Fibroblast of skin of back (primary cell): Measurements from ENCODE around the gene CIC. TPM values are rescaled to one million over a fixed set of nuclear protein-coding genes. Genes with fewer than 3 reads are reported as not detected.
A peak's percentile ranks its signal among the peaks of the same experiment; 100 is the strongest.

Experiments
- DNase-seq: peaks from one replicate; pipeline ENCODE4 v3.0.0-alpha.2; 2013
- polyA plus RNA-seq, 2 experiments: library from polyadenylated mRNA; unstranded; fragments of 120-200 nt; gene quantifications; one replicate each; pipeline ENCODE4 v1.2.1, GENCODE V29; 2013; ENCODE audit not compliant: insufficient read length in 2 of 2

Gene CIC
- 59.7 TPM for polyA plus RNA-seq (2013, experiment 1 of 2; ENCODE audit: insufficient read length)
- 54.1 TPM for polyA plus RNA-seq (2013, experiment 2 of 2; ENCODE audit: insufficient read length)

DNA sequence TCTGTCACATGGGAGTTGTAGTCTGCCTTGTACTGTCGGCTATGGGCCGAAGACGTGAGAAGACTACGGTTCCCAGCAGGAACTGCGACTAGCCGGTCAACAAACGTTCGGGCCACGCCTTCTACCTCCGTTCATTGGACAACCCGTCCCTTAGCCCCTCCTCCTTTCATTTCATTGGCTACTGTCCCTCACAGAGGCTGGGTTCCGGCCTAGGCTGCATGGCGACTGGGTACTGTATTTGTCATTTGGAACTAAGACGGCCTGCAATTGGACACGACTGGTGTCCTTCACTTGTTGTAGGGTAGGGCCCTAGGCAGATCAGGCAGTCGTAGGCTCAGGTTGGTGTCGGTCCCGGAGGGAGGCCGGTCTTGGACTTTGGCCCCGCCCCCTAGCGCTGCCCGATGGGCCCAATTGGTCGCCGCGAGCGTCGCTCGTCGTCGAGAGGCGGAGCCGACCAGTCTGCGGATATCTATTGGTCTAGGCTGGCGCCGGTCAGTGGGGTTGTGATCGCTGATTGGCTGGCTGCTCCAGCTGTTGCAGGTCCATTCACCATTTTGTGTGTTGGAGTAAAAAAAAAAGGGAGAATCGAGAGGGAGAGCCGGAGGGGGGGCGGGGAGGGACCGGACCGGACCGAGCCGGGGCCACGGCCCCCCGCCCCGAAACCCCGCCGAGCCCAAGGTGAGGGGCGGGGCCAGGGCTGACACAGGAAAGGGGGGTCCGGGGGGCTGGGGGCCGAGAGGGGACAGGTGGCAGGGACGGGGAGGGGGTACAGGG lies at the start of gene CIC:
Gene CIC, plus strand, starts transcription at position 549 of the 774 bp plus-strand sequence. CDS start 2,532 bp downstream, outside the sequence.
- DNase-seq: peak; percentile 100

DNA sequence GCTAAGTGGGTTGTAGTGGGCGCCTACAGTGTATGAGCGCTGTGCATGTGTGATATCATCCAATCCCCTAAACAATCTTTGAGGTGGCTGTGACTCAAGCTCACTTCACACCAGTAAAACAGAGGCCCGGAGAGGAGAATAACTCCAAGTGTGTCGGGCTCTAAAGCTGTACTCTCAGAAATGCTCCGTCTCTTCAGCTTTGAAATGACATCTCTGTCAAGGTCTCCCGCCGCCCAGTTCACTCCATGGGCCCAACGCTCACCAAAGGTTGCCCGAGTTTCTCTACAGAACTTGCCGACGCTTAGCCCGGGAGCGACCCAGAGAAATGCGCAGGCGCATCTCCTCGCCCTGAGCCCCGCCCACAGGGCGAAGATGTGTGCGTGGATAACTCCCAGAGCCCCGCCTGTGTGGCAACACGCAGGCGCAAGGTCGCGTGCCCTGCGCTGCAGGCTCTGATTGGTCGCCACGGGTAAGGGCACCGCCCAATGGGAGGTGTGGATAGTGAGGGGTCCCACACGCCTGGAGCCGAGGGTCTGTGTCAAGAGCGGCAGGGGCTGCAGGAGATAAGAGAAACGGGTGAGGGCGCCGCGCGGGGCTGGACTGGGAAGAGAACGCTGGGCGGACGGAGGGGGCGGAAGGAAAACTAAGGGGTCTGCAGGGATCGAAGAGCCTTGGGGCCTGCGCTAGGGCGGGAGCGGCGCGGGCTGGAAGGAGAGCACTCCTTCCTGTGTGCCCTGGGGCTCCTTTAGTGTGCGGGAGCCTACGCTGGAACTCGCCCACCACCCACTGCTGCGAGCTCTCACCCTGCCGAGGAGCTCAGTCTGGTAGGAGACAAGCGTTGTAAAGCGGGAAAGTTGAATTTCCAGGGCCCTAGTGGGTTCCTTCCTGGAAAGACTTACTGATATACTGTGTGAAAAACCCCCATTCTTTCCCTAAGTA lies 49.0 kb upstream of the CIC start, which contains the start of gene ZNF526:
Gene ZNF526, plus strand, starts transcription at position 501 of the 939 bp plus-strand sequence. CDS start 4,092 bp downstream, outside the sequence.
- peak; percentile 97 for DNase-seq

DNA sequence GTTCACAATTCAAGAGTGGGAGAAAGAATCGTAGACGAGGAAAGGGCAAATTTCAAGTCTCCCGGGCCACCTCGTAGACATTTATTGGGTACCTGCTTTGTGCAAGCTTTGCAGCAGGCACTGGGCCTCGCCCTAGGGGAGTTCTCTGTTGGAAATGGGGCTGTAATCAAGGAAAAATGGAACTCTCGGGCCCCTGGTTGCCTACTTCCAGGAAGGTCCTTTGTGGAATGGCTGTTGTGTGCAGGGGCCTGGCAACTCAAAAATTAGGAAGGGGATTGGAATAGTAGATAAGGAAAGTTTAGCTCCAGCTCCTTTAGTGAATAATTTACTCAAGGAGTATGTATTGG lies 48.3 kb upstream of the CIC start:
- DNase-seq: no peak

DNA sequence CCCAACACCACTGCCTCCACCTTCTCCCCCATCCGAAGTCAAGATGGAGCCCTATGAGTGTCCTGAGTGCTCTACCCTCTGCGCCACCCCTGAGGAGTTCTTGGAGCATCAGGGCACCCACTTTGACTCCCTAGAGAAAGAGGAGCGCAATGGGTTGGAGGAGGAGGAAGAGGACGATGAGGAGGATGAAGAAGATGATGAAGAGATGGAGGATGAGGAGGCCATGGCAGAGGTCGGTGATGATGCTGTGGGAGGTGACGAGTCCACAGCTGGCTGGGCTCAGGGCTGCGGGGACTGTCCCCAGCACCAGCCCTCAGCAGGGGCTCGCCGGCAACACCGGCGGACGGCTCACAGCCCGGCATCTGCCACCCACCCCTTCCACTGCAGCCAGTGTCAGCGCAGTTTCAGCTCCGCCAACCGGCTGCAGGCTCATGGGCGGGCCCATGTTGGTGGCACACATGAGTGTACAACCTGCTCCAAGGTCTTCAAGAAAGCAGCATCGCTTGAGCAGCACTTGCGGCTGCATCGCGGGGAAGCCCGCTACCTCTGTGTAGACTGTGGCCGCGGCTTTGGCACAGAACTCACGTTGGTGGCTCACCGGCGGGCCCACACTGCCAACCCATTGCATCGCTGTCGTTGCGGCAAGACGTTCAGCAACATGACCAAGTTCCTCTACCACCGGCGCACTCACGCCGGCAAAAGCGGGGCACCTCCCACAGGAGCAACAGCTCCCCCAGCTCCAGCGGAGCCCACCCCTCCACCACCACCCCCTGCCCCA lies 43.9 kb upstream of the CIC start:
- DNase-seq: no peak

DNA sequence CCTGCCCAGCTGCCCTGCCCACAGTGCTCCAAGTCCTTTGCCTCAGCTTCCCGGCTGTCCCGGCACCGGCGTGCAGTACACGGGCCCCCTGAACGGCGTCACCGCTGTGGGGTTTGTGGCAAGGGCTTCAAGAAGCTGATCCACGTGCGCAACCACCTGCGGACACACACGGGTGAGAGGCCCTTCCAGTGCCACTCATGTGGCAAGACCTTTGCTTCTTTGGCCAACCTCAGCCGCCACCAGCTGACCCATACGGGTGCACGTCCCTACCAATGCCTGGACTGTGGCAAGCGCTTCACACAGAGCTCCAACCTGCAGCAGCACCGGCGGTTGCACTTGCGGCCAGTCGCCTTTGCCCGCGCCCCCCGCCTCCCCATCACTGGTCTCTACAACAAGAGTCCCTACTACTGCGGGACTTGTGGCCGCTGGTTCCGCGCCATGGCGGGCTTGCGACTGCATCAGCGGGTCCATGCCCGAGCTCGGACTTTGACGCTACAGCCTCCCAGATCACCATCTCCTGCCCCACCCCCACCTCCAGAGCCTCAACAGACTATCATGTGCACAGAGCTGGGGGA lies 43.2 kb upstream of the CIC start:
- no peak for DNase-seq

DNA sequence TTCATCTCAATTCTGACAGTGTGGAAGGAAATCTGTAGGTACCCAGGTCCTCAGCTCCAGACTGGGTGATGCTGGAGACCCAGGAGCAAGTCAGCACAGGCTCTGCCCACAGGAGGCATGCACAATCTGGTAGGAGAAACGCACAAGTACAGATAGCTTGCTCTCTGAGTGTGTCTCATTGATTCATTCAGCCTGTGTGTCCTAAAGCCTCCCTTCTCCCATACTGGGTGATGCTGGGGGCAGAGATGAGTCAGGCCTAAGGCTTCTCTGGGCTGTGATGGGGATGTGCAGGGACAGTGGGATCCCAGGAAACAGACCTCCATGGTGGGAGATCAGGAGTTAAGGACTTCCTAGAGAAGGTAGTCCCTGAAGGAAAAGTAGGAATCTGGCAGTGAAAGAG lies 42.2 kb upstream of the CIC start:
- no peak for DNase-seq

DNA sequence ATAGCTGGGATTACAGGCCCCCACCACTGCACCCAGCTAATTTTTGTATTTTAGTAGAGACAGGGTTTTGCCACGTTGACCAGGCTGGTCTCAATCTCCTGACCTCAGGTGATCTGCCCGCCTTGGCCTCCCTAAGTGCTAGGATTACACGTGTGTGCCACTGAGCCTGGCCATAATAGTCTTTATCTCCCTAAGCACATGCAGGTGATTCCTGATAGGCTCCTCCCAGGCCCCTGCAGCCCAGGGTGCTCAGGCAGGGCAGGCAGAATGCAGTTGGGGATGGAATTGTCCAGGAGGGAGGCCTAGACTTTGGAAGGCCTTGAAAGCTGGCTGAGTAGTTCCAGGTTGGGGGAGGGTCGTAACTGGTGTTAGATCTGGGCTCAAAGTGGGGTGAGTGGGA lies 40.4 kb upstream of the CIC start:
- DNase-seq: no peak

DNA sequence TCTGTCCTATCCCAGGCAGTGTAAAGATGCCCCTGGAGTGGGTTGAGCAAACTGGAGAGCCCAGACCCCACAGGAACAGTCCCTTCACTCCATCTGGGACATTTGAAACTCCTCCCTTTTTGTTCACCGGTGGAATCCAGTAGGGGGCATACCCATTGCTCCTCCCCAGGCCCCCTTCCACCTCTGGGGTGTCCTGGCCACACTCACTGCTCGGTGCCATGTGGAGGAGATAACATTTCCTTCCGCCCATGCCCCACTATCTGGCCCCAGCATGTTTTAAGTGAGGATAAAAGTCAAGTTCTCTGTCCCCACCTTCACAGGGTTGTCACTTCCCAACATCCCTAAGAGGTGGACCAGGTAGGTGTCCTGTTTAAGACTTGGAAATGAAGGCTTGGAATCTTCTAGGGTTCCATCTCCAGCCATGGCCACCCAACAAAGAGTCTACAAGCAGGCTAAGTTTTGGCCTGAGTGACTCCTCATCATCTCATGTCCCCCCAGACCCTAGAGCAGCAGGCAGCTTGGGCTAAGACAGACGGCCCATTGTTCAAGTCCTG lies 39.7 kb upstream of the CIC start:
- no peak for DNase-seq

DNA sequence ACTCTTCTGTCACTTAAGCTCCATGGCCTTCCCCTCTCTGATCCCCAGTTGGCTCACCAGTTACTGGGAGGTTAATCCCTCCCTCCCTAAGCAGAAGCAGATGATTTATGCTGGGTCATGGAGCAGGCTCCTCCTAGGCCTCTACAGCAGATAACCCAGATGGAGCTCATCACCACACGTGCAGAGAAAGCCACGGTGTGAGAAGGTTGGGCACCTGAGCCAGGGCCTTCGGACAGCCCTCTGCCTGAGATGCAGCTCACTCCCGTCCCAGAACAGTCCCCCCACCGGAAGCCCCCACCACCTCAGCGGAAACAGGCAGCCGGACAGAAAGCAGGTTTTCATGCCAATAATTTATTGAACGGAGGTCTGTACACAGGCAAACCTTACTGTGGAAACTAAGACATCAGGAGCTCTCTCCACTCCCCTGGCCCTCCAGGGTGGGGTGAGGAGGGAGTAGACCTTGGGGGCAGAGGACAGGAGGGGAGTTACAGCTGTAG lies 39.1 kb upstream of the CIC start:
- no peak for DNase-seq

DNA sequence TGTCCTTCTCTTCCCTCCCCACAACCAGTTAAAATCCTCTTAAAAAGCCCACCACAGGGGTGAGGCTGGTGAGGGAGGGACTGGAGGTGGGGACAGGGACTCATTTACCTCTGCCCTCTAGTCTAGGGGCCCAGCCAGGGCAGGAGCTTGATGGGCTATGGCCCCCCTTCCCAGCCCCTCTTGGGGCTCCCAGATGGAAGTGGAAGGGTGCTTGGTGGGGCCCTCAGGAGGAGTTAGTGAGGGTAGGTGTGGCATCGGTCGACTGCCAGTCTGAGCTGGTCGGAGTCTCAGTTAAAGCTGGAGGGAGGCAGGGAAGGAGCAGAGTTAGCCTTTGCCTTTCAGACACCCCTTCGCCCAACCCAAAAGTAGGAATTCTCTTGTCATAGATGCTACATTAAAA lies 38.5 kb upstream of the CIC start:
- no peak for DNase-seq

DNA sequence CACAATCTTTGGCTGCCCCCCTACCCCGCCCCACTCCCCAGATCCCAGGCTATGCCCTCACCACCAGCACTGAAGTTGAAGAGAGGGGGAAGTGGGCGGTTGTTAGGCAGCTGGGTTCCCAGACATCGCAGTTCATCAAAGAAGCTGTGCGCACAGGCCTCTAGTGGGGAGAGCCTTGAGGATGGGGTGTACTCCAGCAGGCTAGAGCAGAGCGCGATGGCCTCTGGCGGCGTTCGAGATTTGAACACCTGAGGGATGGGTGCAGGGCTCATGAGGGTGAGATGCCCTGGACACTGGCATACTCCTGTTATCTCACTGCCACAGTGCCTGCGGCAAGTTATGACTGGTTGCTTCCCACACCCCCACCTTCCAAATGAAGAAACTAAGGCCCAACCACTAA lies 36.6 kb upstream of the CIC start:
- no peak for DNase-seq

DNA sequence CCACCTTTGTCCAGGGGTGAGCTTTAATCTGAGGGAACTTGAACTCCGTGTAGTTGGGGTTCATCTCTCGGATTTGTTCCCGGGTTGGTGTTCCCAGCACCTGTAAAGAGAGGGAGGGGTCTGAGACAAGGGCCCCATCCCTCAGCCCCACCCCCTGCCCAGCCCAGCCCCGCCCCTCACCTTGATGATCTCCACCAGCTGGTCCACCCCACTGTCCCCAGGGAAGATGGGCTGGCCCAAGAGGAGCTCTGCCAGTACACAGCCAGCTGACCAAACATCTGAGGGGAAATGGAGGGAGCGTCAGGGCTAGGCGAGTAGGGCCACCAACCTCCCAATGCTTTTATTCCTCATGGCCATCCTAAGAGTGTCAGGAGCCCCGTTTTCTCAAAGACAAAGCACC lies 35.9 kb upstream of the CIC start:
- no peak for DNase-seq

DNA sequence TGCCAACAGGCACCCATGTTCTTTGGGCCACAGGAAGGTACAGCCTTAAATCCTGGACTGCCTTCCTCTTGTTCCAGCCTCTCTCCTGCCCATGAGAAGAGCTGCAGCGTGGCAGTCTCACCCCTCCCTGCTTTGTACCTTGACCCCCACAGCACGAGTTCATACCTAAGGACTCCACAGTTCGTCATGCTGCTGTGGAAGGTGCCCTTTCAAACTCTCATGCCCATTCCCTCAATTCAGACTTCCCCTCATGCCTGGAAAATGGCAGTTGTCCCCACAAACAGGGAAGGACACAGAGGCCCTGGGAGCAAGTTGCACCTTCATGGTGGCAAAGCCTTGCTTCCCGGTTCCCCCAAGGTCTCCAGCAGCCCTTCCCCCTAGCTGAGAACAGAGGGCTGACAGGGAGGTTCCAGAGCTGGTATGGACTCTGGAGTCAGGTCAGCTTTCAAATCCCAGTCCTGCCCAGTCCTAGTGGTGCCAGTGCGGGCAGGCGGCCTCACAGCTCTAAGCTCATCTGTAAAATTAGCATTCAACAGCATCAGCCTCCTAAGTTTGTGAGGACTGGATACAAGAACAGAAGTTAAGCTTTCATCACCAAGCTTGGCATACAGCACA lies 35.3 kb upstream of the CIC start:
- no peak for DNase-seq

DNA sequence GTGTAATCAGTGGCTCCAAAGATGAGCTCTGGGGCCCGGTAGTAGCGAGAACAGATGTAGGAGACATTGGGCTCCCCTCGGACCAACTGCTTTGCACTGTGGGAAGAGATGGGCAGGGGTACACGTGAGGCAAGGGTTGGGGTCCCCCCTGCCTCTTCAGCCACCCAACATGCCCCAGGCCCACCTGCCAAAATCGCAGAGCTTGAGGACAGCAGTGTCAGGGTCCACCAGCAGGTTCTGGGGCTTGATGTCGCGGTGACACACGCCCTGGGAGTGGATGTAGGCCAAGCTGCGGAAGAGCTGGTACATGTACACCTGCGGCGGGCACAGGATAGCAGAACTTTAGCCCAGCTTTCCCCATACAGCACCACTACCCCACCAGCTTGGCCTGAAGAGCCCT lies 34.7 kb upstream of the CIC start:
- no peak for DNase-seq

DNA sequence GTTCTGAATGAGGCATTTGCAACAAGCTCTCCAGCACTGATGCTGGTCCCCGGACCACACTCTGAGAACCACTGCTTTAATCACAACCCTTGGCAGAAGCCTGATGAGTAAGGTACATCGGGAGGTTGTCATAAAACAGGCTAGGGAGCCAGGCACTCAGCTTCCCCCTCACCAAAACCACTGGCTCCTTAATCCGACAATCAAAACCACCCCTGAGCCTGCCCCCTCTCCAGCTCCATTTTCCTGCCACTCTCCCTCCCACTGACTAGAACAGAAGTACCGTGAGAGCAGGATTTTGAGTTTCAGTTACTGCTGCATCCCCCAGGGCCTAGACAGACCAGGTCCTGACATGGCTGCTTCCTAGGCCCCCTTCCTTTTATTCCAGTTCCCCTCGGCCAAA lies 33.9 kb upstream of the CIC start:
- no peak for DNase-seq

DNA sequence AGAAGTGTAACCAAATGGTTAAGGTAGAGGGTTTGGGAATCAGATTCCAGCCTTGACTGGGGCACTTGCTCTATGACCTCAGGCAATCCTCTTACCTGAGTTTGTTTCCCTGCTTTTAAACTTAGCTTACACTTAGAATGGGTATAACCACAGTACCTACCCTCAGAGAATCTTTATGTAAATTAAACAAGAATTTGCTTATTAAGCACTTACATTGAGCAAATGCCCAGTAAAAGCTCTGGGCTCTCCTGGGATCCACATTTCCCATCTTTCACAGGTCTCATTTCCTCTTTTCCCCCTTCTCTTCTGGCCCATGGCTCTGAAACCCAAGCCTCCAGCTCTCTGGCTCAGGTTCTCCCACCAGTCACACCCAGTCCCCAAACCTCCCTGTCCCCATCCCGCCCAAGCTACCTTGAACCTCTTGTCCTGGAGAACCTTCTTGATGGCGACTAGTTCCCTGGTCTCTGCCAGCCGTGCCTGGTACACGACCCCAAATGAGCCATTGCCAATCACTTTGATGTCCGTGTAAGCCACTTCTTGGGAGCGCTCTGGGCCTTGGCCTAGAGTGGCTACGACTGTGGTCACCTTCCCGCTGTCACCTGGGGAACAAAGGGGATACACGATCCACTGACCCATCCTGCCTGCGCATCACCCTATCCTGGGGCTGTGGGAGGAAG lies 29.4 kb upstream of the CIC start:
- DNase-seq: no peak

DNA sequence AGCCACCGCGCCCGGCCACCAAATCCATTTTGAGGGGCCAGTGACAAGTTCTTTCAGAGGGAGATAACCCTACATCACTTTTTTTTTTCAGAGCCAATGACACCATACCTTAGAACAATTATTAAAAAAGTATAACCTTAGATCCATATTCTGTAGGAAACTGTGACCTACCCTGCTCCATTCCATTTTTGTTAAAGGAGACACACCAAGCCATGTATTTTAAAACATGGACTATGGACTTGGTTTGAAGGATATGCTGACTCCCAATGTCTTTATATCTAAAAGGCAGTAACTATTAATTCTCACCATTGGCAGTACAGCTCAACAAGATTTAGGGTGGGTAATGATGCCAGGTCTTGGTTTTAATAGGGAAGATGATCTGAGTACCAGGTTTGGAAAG lies 27.8 kb upstream of the CIC start:
- no peak for DNase-seq

DNA sequence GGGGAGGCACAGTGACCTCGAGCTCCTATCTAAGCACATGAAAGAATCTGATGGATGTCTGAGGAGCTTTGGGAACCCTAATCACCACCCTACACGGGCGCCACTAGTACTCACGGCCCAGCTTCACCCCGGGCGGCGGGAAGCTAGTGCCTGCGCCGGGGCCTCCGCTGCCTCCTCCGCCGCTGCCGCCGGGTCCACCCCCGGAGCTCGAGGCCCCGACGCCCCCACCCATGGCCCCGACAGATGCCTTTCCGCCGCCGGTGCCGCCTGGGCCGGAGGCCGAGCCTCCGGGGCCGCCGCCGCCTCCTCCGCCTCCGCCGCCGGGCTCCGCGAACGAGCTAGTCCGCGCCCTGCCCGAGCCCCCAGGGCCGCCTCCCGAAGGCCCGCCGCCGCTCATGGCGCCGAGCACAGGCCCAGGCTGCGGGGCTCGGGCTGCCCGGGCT lies 27.0 kb upstream of the CIC start:
- no peak for DNase-seq

DNA sequence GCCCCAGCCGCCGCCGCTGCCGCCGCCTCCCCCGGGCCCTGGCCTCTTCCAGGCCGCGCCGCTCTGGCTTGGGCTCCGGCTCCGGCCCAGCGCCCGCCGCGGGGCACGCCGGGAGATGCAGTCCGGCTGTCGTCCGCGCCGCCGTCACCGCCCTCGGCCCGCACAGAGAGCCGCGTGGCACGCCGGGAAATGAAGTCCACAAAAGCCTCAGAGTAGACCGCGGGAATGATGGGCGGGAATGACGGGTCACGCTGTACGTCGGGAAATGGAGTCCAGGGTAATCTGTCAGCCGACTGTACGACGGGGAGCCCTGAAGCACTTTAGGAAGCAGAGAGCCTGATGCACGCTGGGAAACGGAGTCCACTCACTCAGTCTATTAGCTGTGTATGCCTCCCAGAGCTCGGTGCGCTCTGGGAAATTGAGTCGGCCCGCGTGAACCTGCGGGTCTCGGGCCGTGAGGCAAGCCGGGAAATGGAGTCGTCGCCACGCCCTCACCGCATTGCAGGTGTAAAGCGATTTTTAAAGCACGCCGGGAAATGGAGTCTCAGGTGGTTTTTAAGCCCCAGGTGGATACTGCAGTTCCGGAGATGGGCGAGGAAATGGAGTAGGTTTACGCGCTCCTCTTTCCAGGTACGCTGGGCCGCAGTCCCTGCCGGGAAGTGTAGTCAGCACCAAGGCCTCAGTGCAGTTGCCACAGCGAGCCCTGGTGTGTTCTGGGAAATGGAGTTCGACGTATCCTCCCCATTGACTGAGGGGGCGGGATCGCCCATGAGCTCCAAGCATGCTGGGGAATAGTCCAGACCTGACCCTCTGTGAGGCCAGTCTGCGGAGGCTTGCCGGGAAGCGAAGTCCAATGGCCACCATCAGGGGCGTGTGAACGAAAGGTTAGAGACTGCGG lies 26.3 kb upstream of the CIC start, which contains the start of gene GSK3A:
Gene GSK3A, minus strand, starts transcription at position 91 of the 898 bp plus-strand sequence. CDS start 137 bp downstream, outside the sequence.
- peak; percentile 100 for DNase-seq
